Measurements from ENCODE around the gene UXS1. TPM values are rescaled to one million over a fixed set of nuclear protein-coding genes. Genes with fewer than 3 reads are reported as not detected.

Gene UXS1
- total RNA-seq, 4 donors from 2014 or later = 32.2 to 94.2 (median 36.0) TPM

DNA sequence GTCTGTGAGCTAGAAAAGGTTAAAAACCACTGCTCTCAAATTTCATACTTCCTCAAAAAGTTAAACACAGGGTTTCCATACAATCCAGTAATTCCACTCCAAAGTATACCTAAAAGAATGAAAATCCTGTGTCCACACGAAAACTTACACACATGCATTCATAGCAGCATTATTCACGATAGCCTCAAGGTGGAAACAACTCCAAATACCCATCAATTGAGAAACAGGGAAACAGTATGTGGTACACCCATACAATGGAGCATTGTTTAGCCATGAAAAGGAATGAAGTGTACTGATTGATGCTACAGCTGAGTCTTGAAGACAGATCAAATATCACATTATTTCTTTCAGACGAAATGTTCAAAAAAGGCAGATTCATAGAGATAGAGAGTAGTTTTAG, 36.7 kb downstream of the UXS1 start:
- no peak for DNase-seq
- Histone ChIP-seq H3K4me1 (peaks cover 20 to 21% of the 10 kb centered on the region in 2 donors), H3K27ac (no peak overlapping the region), H3K36me3 (no peaks in the 10 kb centered on the region), H3K9me3 (no peaks in the 10 kb centered on the region), H3K4me3 (replicated peaks in 1 of 3) (no peak overlapping the region), H3K27me3 (no peaks in the 10 kb centered on the region)
- 90 to 93% methylated on average over 3 of the region's 3 CpGs for WGBS, 2 donors
- TF ChIP-seq POLR2A (IDR thresholded peaks at IDR 0.05) = no peak
- TF ChIP-seq, protein P1, sequence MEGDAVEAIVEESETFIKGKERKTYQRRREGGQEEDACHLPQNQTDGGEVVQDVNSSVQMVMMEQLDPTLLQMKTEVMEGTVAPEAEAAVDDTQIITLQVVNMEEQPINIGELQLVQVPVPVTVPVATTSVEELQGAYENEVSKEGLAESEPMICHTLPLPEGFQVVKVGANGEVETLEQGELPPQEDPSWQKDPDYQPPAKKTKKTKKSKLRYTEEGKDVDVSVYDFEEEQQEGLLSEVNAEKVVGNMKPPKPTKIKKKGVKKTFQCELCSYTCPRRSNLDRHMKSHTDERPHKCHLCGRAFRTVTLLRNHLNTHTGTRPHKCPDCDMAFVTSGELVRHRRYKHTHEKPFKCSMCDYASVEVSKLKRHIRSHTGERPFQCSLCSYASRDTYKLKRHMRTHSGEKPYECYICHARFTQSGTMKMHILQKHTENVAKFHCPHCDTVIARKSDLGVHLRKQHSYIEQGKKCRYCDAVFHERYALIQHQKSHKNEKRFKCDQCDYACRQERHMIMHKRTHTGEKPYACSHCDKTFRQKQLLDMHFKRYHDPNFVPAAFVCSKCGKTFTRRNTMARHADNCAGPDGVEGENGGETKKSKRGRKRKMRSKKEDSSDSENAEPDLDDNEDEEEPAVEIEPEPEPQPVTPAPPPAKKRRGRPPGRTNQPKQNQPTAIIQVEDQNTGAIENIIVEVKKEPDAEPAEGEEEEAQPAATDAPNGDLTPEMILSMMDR (IDR thresholded peaks at IDR 0.05) = no peak
- intact Hi-C loops (cut with DNase I) = no loop called here

DNA sequence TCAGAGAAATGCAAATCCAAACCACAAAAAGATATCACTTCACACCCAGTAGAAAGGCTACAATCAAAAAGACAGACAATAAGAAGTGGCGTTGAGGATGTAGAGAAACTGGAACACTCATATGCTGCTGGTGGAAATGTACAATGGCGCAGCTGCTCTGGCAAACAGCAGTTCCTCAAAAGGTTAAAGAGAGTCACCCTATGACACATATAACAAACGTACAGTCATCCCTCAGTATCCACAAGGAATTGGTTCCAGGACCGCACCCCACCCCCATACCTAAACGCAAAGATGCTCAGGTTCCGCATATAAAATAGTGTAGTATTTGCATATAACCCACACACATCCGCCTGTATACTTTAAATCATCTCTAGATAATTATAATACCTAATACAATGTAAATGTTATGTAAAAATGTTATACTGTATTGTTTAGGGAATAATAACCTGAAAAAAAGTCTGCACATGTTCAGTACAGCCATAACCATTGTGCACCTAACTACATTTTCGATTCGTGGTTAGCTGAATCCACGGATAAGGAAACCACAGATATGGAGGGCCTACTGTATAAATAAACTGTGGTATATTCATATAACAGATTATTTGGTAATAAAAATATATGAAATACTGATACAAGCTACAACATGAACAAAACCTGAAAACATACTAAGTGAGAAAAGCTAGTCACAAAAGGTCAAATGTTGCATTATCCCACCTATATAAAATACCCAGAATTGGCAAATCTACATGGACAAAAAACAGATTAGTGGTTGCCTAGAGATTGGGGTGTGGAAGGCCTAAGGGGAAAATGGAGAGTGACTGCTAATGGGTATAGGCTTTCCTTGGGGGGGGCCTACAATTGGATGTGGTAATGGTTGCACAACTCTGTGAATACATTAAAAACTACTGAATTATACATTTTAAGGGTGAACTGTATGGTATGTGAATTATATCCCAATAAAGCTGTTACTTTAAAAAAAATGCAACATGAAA, 37.5 kb downstream of the UXS1 start:
- intact Hi-C loops (cut with DNase I) = no loop called here
- Histone ChIP-seq H3K4me1 (peaks cover 15 to 21% of the 10 kb centered on the region in 2 donors), H3K36me3 (no peaks in the 10 kb centered on the region), H3K27ac (no peak overlapping the region), H3K27me3 (no peaks in the 10 kb centered on the region), H3K9me3 (no peaks in the 10 kb centered on the region), H3K4me3 (replicated peaks in 1 of 3) (no peak overlapping the region)
- DNase-seq = no peak
- TF ChIP-seq POLR2A (IDR thresholded peaks at IDR 0.05) = no peak
- TF ChIP-seq, protein P1 (IDR thresholded peaks at IDR 0.05) = no peak
- 96 to 97% methylated on average over 10 of the region's 10 CpGs for WGBS, 2 donors

DNA sequence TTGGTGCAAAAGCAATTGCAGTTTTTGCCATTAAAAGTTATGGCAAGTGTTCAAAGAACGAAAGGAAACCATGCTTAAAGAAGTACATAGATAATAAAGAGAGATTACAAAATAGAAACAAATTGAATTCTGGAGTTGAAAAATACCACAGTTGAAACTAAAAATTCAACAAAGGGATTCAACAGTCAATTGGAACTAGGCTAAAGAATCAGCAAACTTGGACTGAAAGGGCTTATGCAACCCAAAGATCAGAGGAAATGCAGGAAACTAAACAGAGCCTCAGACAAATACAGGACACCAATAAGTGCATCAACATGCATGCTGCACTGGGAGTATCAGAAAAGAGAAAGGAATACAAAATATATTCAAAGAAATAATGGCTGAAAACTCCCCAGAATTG, 40.3 kb downstream of the UXS1 start:
- Histone ChIP-seq H3K36me3 (no peaks in the 10 kb centered on the region), H3K27ac (no peak overlapping the region), H3K4me3 (replicated peaks in 1 of 3) (no peak overlapping the region), H3K4me1 (peaks cover 13 to 15% of the 10 kb centered on the region in 2 donors), H3K9me3 (no peaks in the 10 kb centered on the region), H3K27me3 (no peaks in the 10 kb centered on the region)
- TF ChIP-seq, protein P1 (IDR thresholded peaks at IDR 0.05) = no peak
- no peak for TF ChIP-seq POLR2A (IDR thresholded peaks at IDR 0.05)
- WGBS, 2 donors = 96% methylated on average over 1 of the region's 1 CpG
- intact Hi-C loops (cut with DNase I) = no loop called here
- no peak for DNase-seq

DNA sequence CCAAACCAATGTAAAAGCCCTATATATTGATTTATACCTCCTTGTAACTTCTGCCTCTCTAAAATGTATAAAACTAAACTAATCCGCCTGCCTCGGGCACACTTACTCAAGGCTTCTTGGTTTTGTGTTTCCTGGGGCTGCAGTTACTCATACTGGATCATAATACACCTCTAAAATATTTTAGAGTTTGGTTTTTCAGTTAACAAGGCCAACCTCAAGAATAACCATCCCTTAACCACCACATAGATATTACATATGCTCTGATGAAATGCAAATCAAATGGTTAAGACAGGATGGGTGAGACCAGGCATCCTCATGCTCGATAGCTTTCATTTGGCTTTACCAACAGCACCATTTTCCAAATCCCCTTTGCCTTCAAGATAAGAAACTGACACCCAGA, 46.4 kb downstream of the UXS1 start:
- intact Hi-C loops (cut with DNase I) = no loop called here
- WGBS, 2 donors = 93 to 98% methylated on average over 3 of the region's 3 CpGs

More for the DNA sequence above, 46.4 kb downstream of the UXS1 start:
- Histone ChIP-seq H3K27me3 (no peaks in the 10 kb centered on the region), H3K4me3 (replicated peaks in 1 of 3) (no peak overlapping the region), H3K9me3 (no peaks in the 10 kb centered on the region), H3K27ac (no peak overlapping the region), H3K36me3 (no peaks in the 10 kb centered on the region), H3K4me1 (no peaks in the 10 kb centered on the region)
- no peak for DNase-seq
- TF ChIP-seq POLR2A (IDR thresholded peaks at IDR 0.05) = no peak
- TF ChIP-seq, protein P1 (IDR thresholded peaks at IDR 0.05) = no peak
